Activated CD4-positive, alpha-beta T cell treated with anti-CD3 and anti-CD28 coated beads, Interleukin-2, amount 50 U/mL, for 48 hours (primary cell): ENCODE results near the gene EIPR1.

ENCODE experiments used
- DNase-seq, 2 experiments: peaks; one replicate each; pipeline ENCODE4 v3.0.0-alpha.2; 2020

EIPR1 gene

DNA sequence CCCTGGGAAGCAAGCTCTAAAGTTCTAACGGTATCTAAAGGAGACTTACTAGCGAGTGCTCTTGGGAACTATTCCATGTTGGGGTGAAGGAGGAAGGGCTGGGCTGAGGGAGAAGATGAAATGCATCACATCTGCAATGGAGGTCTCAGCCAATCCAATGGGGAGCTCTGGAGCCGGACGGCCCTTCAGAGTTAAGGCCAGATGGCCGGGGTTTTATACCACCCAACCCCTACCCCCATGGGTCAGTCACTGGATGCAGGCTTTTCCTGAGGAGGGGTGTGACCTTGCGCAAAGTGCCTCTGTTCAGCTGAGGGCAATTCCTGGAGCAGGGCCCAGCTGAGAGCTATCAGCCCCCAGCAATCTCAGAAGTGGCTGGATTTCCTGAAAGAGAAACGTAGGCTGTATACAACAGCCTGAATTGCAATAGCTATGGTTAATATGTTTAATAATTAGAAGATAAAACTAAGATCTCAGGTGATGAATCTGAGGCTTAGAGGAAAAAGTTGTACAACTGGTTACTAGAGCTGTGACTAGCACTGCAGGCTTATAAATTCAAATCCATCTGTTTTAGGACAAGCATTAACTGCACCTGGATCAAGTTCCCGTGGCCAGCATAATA is 21.6 kb downstream of the EIPR1 start:
- no peak for DNase-seq

DNA sequence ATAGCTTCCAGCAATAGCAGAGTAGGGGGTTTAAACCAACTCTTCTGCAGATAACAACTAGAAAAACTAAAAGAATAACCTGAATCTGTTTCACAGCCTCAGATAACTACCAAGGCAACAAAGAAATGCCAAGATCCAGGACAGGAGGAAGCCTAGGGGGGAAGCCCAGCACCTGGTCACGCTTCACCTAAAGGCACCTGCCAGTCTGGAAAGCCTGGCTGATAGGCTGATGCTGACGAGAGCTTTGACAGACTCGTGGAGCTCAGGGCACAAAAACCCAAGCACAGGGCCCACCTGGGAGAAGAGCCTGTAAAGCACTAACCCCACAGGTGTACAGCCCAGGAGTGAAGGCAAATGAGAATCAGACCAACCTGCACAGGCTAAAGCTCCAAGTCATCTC is 22.6 kb downstream of the EIPR1 start:
- DNase-seq: no peak

DNA sequence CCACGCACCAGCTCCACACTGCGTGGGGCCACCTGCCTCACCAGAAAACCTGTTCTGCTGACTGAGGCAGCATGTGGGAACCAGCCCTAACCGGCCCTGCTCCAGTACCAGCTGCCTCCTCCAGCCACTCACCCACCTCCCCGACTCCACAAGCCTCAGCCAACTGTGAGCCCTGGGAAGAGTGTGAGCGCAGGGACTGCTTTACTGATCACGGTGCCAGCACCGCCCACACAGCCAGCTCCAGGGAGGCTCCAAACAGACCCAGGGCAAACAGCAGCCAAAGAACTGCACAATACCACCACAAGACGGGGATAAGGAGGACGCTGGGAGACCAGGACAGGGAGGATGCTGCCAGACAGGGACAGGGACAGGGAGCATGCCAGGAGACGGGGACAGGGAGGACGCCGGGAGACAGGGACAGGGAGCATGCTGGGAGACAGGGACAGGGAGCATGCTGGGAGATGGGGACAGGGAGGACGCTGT is 28.4 kb downstream of the EIPR1 start:
- no peak for DNase-seq

DNA sequence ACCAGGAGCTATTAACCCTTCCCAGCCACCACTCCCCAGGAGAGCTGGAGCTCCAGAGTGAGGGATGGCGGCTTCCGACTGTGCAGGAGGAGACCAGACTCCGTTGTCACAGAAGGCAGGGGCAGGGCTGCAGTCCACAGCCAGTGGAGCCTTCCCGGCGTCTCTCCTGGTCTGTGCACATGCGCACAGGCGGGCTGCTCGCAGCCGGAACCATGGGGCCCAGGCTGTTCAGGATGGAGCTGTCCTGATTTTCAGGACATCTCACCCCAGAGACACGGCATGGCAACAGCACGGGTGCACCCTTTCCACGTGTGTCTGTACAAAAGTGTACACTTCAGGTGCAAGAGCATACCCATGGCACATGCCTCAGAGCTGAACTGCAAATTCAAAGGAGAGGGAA is 28.9 kb downstream of the EIPR1 start:
- DNase-seq: no peak

DNA sequence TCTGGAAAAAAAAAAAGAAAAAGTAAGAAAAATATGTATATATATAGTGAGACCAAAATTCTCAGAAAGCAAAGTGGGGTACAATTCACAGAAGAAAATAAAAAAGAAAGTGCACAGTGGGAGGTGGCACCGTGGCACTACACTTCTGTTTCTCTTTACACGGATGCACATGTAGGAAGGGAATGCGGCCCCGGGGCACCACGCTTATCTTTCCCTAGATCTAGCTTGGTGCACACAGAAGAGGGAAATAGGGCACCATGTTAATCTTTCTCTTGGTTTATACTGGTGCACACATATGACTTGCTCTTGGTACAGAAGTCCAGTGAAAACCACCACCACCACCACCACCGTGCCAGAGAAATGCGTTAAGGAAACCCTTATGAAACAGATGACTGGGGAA is 32.0 kb downstream of the EIPR1 start:
- DNase-seq: no peak

DNA sequence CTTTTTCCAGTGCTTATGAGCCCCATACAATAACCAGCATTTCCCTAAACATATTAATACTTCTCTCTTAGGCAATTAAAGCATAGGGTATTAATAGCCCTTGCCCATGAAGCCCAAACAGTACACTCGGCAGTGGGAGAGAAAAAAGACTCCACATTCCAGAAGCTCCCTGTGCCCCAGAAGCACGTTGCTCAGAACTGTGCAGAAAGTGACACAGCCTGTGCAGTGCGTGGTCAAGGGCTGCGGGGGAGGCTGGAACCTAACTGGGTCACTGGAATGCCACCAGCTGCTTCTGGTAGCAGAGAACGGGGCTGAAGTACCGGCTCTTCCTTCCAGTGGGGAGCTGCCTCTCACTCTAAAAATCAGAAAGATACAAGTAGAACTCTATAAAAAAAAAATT is 32.7 kb downstream of the EIPR1 start:
- DNase-seq: no peak

DNA sequence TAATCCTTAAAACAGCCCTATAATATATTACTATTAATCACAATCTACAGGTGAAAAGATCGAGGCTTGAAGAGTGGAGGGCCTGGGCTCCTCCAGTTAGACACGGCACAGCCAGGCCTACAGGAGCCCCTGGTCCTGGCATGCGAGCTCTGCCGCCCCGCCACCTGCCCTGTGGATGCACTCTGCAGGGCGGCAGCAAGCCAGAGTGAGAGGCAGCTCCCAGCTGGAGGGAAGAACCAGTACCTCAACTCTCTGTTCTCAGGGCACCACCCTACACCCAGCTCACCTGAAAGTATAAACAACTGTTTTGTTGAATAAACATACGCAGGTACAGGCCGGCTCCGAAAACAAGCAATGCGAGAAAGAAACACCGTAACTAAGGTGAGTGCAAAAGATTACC is 34.6 kb downstream of the EIPR1 start:
- DNase-seq: no peak

DNA sequence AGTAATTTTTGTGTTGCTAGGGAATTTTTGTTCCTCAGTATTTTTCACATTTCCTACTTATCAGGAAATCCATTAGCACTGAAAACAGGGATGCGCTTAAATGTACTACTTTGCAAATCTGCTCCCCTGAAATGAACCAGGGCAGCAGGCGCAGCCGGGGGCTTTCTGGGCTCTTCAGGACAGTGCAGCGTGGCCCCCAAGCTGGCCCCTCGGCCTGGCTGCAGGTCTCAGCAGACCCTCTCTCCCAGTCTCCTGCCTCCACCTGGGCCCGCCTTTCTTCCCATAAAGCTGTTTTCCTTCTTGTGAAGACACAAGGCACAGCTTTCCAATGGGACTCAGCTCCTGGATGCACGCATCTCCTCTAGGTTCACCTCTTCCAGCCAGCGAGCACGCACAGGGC is 35.3 kb downstream of the EIPR1 start:
- no peak for DNase-seq

DNA sequence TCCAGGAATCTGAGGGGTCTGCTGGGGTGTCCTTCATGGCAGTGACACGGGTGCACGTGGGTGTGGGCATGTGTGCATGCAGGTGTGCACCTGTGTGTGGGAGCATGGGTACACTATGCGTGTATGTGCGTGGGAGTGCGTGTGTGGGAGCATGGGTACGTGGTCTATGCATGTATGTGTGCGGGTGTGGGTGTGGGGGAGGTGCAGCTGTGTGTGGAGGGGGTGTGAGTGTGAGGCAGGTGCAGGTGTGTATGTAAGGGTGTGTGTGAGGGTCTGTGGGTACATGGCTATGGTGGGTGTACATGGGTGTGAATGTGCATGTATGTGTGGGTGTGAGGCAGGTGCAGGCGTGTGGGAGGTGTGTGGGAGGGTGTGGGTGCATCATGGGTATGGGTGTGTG is 36.3 kb downstream of the EIPR1 start:
- no peak for DNase-seq

DNA sequence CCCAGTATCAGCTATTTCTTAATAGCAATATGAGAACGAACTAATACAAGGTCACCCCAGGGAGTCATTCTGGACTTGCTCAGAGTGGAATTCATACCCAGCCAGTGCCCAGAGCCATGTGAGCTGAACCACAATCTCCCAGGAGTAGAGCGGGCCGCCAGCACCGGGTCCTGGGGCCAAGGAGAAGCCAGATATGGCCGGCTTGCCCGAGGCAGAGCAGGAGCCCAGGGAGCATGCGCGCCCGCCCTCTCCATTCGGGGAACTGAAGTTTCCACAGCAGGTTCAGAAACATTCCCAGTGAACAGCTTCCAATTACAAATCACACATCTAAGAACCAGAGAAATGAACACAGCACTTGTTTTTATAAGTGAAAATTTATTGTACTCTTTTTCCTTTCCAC is 37.5 kb downstream of the EIPR1 start:
- DNase-seq: no peak

DNA sequence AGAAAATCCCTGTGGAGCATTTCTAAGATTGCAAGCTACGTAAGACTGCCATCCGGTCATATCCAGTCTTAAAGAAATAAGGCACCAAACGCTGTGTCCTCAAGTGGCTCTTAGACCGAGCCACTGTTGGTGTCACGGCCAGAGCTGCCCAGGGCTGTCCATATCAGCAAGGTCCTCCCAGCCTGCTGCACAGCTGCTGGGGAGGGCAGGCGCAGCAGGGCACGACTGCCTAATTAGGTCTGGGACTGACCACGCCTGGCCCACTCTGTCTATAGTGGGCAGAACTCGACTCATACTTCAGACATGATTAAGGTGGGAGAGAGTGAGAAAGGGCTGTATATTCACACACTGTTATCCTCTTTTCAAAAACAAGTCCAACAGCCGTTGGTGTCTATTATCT is 39.3 kb downstream of the EIPR1 start:
- no peak for DNase-seq

DNA sequence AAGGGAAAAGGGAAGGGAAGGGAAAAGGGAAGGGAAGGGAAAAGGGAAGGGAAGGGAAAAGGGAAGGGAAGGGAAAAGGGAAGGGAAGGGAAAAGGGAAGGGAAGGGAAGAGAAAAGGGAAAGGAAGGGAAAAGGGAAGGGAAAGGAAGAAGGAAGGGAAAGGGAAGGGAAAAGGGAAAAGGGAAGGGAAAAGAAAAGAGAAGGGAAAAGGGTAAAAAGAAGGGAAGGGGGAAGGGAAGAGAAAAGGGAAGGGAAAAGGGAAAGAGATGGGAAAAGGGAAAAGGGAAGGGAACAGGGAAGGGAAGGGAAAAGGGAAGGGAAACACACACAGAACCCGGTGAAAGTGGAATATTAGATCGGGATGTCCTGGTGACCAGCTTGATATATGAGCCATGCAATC is 40.8 kb downstream of the EIPR1 start:
- no peak for DNase-seq

DNA sequence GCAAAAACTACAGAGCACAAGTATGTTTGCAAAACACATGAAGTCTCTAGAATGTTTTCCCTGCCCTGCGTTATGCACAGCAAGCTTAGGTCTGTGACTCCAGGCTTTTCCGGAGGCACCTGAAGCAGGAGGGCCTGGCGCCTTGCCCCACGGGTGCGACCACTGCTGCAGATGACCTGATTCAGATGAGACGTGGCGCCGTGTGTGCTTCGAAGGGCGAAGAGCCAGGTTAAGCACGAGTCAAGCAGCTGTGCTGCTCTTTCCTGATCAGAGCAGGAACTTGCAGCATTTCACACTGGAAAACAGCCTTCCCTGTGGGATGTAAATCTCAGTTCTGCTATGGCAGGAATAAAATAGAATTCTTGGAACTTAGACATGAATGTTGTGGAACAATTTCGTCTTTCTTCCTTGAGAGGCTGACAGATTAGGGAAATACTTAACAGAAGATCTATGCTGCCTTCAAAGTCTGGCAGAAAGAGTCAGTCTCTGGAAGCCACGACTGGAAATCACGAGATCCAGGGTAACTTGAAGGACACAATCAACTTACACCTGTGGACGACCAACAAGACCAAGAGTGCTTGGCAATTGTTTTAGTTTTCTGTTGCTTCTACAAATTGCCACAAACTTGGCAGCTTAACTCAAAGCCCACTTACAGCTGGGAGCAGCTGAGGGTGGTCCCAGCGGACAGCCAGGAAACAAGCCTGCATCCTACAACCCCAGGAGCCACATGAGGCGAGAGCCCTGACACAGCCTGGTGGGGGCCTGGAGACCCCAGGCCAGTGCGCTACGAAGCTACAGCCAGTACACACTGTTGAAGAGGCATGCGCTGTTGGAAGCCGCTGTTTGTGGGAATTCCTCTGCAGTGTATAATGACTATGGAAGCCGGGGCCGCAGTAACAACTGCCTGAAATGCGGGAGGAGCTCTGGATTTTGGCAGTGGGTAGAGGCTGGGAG is 42.9 kb downstream of the EIPR1 start:
- DNase-seq: no peak

DNA sequence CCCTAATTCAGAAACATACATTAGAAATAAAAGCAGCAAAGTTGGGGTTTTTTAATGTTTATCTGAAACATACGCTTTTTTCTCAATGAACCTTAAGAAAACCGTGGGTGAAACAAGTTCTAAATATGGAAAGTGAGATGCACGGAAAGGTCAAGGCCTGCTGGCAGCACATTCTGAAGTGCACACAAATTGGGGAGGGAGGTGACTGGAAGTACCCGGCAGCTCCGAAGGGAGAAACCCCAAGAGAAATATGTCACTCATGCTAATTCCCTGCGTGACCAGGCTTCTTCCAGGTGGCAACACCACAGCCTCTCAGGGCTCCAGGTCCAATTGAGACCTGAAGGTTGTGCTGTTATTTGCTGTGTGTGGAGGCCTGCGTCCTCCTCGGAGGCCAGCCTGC is 45.5 kb downstream of the EIPR1 start:
- no peak for DNase-seq

DNA sequence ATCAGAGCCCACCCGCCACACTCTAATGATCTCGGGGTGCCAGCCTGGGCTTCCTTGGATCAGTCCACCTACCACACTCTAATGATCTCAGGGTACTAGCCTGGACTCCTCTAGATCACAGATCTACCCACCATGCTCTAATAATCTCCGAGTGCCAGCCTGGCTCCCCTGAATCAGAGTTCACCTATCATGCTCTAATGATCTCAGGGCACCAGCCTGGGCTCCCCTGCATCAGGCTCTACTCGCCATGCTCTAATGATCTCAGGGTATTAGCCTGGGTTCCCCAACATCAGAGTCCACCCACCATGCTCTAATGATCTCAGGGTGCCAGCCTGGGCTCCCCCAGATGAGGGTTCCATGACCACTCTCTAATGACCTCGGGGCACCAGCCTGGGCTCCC is 48.1 kb downstream of the EIPR1 start:
- DNase-seq: no peak

DNA sequence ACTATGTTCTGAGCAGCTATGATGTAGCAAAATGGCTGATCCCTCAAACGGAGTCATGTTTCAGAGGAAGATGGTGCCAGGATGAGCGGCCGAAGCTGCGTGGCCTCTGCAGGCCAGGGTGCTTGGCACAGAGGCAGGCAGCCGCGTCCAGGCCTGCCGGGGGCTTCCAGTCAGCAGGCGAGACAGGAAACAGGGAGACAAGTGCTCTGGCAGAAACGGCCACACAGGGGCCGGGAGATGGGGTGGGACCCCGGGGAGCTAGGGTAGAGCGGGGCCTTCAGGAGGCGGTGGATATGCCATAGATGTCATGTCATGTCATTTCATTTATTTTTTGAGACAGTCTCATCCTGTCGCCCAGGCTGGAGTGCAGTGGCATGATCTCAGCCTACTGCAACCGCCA is 50.7 kb downstream of the EIPR1 start:
- no peak for DNase-seq

DNA sequence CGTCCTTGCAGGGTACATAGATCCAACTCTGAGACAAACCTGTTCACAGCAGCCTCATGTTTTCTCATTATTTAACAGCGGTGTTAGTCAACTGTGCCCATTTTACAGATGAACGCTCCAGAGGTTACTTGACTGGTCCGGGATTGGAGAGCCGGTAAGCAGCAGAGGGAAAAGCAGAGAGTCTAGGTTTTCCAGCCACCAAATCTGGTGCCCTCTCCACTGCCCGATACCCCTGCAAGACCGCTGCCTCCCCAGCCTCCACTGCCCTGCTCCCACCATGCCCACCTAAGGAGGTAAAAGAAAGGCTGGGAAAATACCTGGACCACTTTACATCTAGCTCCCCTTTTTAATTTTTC is 51.5 kb downstream of the EIPR1 start:
- DNase-seq: no peak

DNA sequence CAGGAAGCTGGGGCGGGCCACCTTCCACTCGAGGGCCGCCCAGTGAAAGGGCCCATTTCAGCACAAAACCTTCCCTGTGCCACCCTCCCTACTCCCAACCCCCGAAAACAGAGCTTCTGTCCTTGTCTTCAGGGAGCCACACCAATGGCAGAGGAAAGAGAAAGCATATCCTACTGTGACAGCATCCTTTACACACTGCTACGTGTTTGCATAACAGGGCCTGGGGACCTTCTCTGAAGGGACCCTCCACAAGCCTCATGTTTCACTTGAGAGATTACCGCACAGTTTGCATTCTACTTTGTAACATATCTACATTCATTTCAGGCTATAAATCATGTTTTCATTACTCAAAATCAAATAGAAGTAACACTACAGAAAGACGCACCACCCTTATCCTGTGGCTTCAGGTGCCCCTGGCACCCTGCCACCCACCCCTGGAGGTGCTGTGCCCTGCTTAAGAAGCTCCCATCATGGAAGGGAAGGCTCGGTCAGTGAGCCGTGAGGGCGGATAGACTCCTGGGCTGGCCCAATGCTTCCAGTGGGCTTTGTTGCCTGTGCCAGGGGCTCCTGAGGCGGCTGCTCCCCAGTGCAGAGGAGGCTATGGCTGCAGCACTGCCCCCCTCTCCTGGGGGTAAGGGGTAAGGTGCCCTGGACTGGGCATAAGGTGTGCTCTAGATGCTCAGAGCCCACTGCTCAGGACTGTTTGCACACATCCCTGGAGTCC is 52.0 kb downstream of the EIPR1 start:
- no peak for DNase-seq

DNA sequence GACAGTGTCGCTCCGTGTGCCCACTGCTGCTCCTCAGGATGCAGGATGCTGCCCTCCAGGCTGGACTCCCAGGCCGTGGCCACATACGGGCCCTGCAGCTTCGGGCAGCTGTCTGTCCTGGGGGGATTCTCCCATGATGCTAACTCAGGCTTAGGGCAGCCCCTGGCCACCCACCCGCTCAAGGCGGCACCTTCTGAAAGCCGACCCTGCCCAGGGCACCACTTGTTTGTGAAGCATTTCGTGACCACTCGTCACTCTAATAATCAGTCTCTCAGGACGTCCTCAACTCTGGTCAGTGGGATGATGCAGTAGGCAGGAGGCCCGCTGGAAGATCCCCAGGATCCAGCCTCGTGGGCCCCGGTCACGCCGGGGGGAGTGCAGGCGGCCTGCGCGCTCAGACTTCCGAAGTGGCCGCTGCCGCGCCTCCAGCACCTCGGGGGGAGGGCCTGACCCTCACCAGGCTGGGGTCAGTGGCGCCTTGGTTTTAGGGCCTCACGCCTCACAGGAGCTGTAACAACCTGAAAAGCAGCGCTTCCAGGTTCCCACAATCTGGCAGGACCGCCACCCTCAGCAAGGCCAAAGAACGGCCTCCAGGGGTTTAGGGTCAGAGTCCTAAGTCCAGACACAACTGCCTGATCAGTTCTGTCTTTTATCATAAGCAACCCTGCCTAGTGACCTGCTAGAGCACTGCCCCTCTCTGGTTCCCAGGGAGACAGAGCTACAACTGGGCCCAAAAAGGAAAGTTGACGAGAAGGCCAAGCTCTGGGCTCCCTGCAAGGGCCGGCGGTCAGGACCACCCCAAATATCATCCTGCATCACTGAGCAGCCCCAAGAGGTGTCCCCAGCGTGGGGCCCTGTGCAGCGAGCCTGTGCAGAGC is 53.0 kb downstream of the EIPR1 start:
- no peak for DNase-seq

DNA sequence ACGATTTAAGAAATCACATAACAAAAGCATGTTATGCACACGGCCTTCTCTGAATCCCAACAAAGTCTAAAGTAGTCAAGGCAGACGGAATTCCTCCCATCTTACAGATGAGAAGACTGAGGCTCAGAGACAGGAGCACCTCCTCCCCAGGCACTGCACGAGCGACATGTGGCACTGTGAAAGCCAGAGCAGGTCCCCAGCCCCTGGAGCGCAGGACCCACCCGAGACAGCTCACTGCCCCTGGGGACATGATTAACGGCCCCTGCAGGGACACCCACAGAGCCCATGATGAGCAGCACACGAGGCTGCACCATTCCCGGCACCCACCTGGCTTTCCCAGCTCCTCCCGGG is 53.6 kb downstream of the EIPR1 start:
- no peak for DNase-seq

DNA sequence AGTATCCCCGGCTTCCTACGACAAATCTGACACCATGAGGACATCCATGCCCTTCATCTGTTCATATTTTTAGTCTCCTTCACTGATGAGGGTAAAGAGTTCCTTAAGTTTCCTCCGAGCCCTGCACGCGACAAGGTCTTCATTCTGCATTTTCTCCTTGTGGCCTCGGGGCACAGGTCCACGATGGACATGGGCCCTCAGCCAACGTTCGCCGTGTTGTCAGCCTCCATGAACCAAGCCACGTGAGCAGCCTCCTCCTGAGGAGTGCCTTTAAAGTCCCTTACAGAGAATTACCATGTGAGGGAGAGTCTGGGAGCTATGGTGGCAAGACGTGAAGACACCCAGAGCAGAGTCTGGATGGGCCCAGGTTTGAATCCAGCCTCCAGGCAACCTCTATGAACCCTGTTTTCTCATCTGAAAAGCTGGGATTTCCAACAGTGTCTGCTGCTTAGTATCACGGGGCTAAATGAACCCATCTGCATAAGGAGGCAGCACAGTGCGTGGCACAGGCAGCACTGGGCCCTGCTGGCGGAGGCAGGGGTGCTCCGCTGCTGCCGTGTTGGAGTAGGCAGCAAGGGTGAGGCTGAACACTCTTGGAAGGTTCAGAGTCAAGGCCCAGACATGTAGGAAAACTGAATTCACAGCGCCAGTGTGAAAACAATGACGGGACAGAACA is 54.1 kb downstream of the EIPR1 start:
- no peak for DNase-seq

DNA sequence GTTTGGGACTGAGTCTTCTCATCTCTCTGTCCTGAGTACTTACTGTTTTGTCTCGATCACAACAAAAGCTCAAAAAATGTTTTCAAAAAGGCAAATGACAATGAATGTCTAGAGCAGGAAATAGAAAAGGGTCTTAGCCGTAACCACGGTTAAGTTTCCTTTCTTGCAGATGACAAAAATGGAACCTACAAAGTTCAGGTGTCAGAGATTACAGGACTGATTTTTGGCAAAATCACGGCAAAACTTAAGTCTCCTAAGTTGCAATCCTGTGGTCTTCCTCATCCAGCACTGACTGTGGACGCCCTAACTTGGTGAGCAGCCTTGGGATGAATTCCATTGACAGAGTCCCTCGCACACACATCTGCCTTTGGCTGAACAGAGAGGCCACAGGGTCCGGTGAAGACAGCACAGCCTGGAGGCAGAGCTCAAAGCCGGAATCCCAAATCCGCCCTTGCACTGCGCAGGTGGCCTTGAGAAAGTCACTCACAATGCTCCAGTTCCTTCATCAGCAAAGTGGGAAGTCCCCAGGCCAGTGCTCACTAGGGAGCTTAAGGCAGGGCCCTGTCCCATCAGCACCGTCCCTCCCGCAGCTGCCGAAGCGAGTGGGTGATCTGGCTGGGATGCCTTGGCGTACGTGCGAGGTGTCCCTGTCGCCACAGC is 55.2 kb downstream of the EIPR1 start:
- DNase-seq: no peak
